ENCODE measurements around the gene IL36RN. TPM values are rescaled to one million over a fixed set of nuclear protein-coding genes. Genes with fewer than 3 reads are reported as not detected.

Gene IL36RN
- polyA plus RNA-seq, 1 of the 3 experiments (the other 2 are of a cell fraction) = not detected

DNA sequence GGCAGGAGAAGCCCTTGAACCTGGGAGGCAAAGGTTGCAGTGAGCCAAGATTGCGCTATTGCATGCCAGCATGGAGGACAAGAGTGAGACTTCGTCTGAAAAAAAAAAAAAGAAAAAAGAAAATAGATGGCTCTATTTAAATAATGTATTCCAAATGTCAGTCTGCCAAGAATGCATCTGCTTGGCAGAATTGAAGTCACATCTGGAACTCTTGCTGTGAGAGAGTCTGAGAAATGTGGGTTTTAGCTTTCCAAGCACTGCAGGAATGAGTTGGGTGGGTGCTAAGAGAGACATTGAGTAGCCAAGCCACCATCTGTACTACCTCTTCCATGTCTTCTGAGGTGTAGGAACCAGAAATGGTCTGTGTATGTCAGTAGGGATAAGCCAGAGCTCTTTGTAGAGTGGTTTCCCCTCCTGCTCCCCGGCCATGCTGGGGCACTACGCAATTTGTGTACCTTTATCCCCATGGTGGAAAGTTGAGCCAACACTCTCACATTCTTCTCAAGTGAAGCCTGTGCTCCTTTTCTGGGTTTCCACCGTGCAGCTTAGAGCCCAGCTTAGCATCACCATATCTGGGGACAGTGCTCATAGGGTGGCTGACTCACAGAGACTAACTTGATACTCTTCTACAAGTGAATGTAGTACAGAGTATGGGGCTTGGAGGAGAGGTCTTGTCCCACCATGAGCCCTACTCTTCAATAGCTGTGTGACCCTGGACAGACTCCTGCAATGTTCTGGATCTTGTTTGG is 34.0 kb downstream of the IL36RN start:
- Histone ChIP-seq H3K9me2 (no peaks in the 10 kb centered on the region), H3F3A (replicated peaks; ENCODE audit: insufficient read depth) (no peaks in the 10 kb centered on the region), H2AFZ (ENCODE audit: low read depth) (no peak overlapping the region), H3K36me3 (replicated peaks in 1 of 2; ENCODE audit: control insufficient read depth in 1 of 2, insufficient read depth in 2 of 2, low read length in 1 of 2) (no peaks in the 10 kb centered on the region), H3K9ac (no peak overlapping the region), H3K9me3 (no peaks in the 10 kb centered on the region), H3K27ac (ENCODE audit: low read depth in 2 of 2, low read length in 1 of 2) (no peak overlapping the region), H3K4me3 (ENCODE audit: low read depth in 2 of 2, low read length in 1 of 2) (no peak overlapping the region), H3K27me3 (ENCODE audit: insufficient read depth) (no peaks in the 10 kb centered on the region; the same call in 1 of the 2 replicates), H3K4me1 (ENCODE audit: control insufficient read depth in 1 of 2, insufficient read depth in 2 of 2, low read depth in 1 of 2, low read length in 1 of 2) (no peaks in the 10 kb centered on the region), H3K79me2 (ENCODE audit: insufficient read depth) (no peaks in the 10 kb centered on the region), H4K20me1 (ENCODE audit: insufficient read depth) (no peaks in the 10 kb centered on the region), H3K4me2 (no peak overlapping the region)
- ChIA-PET POLR2A (no interaction called here), CTCF (interaction anchor here (0.8 kb wide), 1 partner anchor 44 kb away, joined by 3 read pairs; no protein-coding TSS in a partner anchor)
- WGBS (ENCODE audit: low lambda C conversion rate) = 2% methylated on average over 5 of the region's 5 CpGs
- TF ChIP-seq USF2 (IDR thresholded peaks at IDR 0.05; ENCODE audit: borderline replicate concordance, low read depth, low read length) = no peak
- TF ChIP-seq MXI1 (IDR thresholded peaks at IDR 0.05; ENCODE audit: low read depth, low read length) = no peak
- no peak for TF ChIP-seq GATA2 (CRISPR knock-in tag; IDR thresholded peaks at IDR 0.05)
- no peak for TF ChIP-seq RXRA (IDR thresholded peaks at IDR 0.05; ENCODE audit: borderline replicate concordance, low read depth)
- no peak for TF ChIP-seq FOXM1 (IDR thresholded peaks at IDR 0.05; ENCODE audit: low read depth)
- TF ChIP-seq JUND (IDR thresholded peaks at IDR 0.05) = no peak
- TF ChIP-seq, protein P1, sequence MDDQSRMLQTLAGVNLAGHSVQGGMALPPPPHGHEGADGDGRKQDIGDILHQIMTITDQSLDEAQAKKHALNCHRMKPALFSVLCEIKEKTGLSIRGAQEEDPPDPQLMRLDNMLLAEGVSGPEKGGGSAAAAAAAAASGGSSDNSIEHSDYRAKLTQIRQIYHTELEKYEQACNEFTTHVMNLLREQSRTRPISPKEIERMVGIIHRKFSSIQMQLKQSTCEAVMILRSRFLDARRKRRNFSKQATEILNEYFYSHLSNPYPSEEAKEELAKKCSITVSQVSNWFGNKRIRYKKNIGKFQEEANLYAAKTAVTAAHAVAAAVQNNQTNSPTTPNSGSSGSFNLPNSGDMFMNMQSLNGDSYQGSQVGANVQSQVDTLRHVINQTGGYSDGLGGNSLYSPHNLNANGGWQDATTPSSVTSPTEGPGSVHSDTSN (IDR thresholded peaks at IDR 0.05) = no peak
- no peak for TF ChIP-seq RFX5 (IDR thresholded peaks at IDR 0.05; ENCODE audit: low read length)
- no peak for TF ChIP-seq EZH2phosphoT487 (IDR thresholded peaks at IDR 0.05; ENCODE audit: borderline replicate concordance, low read depth)
- no peak for TF ChIP-seq NFIC (IDR thresholded peaks at IDR 0.05; ENCODE audit: borderline replicate concordance)
- no peak for TF ChIP-seq USF1 (IDR thresholded peaks at IDR 0.05; ENCODE audit: borderline replicate concordance, low read depth)
- no peak for TF ChIP-seq ELF1 (IDR thresholded peaks at IDR 0.05)
- TF ChIP-seq TAF1 (IDR thresholded peaks at IDR 0.05; ENCODE audit: borderline replicate concordance, low read depth, low read length) = no peak
- no peak for TF ChIP-seq CHD2 (IDR thresholded peaks at IDR 0.05; ENCODE audit: low read length, partially characterized antibody)
- no peak for TF ChIP-seq SMC3 (IDR thresholded peaks at IDR 0.05; ENCODE audit: low read depth, low read length)
- no peak for TF ChIP-seq CTCF (IDR thresholded peaks at IDR 0.05)
- TF ChIP-seq MEF2A (IDR thresholded peaks at IDR 0.05; ENCODE audit: borderline replicate concordance, low read depth) = no peak
- no peak for TF ChIP-seq EP300 (IDR thresholded peaks at IDR 0.05; ENCODE audit: borderline replicate concordance in 1 of 2, low read depth in 1 of 2, low read length in 1 of 2)
- no peak for TF ChIP-seq RCOR1 (IDR thresholded peaks at IDR 0.05; ENCODE audit: low read length)
- DNase-seq = no peak

Measured in SK-N-SH (cell line).